ENCODE data around the gene TBCD.

Gene TBCD

GRCh38 chr17:82887255-82888164 lies 135.6 kb downstream of the TBCD start:
- no peak for DNase-seq (ENCODE audit: low read depth, low spot score)

GRCh38 chr17:82888583-82889495 lies 137.0 kb downstream of the TBCD start:
- DNase-seq (ENCODE audit: low read depth, low spot score) = no peak

DNA sequence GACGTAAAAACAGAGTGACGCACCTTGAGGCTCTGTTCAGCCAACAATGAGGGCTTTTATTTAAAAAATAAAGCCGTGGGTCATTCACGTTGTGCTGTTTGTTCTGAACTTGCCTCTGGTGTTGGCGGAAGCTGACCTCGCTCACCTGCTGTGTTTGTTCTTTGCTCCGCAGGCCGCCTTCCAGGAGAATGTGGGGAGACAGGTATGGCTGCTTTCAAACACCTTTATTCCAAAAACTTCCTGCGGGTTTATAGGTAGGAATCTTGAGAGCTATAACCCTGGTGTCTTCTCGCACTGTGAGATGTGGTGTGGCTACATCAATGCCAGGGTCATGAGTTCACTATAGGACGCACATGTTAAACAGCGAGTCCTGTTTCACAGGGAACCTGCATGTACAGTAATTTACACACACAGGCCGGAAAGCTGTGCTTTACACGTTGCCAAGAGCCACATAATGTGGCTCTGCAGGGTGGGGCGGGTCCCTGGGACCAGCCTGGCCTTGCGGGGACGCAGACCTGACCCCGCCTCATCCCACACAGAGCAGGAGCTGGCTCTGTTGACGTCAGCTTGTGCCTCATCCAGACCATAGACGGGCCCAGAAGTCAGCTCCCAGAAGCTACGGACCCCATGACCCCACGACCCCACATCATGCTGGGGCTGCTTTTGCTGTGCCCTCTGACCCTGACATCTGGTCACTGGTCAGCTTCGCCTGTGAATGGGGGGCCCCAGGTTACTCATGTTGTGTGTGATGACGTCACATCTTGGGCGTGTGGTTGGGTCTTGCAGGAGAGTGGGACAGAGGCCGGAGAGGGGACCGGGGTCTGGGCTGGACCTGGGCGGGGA lies 137.9 kb downstream of the TBCD start:
- DNase-seq (ENCODE audit: low read depth, low spot score) = no peak

GRCh38 chr17:82890339-82890730 lies 138.5 kb downstream of the TBCD start:
- DNase-seq (ENCODE audit: low read depth, low spot score) = no peak

DNA sequence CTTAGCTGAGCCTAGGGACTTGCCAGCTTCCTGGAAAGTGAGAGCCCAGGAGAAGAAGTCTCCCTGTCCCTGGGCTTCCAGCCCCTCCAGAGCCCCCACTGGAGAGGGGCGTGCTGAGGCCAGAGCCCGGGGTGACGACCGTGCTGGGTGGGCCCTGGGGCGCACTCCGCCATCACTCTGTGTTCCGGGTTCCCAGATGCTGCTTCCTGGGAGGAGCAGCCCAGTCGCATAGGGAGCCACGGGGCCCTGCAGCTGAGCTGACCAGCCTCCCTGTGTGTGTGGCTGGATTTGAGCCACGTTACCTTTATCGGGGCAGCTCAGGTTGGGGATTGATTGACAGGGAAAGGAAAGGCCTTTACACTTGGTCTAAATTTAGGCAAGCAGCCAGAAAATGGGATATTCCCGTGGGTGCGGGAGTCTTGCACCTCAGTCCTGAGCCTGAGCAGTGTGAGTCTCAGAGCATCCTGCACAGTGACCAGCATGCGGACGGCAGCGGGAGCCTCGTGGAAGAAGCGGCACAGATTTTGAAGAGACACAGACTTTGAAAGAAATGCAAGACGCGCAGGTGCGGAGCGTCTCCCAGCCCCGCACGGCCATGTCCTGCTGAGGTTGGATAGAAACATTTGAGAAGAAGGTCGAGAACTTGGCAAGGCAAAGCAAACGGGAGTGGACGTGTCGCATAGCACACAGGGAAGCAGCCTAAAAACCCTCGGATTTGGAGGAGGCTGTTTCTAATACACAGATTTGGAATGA lies 139.2 kb downstream of the TBCD start:
- no peak for DNase-seq (ENCODE audit: low read depth, low spot score)

DNA sequence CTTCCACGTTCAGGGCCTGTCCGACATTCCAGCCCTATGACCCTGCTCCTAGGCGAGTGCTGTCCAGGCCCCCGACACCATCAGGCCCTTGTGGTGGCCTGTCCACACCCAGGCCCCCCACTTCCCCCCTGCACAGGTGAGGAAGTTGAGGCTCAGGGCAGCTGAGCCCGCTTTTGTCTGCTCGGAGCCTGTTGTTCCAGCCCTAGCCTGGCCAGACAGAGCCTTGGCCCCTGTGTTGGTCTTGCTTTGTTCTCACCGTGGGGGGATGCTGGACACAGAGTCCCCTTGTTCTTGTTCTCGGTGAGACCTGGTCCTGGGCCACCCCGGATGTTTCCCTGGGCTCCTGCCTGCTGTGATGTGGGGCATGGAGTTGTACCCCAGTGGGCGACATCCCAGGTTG lies 140.0 kb downstream of the TBCD start:
- no peak for DNase-seq (ENCODE audit: low read depth, low spot score)

DNA sequence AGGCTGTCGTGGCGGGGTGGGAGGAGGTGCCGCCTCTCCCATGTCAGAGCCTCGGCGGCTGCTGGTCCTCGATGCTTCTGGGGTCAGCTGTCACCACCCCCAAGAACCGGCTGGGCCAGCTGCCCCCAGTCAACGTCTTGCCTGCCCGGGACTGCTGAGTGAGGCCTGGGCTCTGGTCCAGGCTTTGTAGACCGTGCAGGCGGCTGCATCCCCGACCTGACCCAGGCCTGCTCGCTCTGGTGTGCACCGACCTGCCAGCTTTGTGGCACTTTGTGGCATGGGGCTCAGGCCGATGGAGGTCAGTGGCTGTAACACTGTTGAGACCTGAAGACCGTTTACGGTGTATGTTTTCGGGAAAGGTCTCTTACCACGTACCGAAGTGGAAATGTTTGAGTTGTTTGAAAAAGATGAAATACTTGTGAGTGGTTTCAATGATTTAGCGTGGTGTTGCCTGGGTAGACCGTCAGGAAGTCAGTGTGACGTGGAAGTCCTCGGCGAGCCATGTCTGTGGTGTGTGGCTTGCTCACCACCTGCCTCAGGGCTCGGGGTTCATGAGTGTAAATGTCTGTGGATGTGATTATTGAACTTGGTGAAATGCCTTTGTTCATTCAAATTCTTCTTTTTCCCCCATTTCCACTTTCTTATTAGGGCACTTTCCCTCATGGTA lies 141.2 kb downstream of the TBCD start:
- no peak for DNase-seq (ENCODE audit: low read depth, low spot score)

- DNase-seq (ENCODE audit: low read depth, low spot score) = no peak
Observed at GRCh38 chr17:82893779-82894178, 141.9 kb downstream of the TBCD start.

GRCh38 chr17:82894389-82894788 lies 142.5 kb downstream of the TBCD start:
- no peak for DNase-seq (ENCODE audit: low read depth, low spot score)

- DNase-seq (ENCODE audit: low read depth, low spot score) = no peak
Observed at GRCh38 chr17:82895087-82895486, 143.2 kb downstream of the TBCD start.

DNA sequence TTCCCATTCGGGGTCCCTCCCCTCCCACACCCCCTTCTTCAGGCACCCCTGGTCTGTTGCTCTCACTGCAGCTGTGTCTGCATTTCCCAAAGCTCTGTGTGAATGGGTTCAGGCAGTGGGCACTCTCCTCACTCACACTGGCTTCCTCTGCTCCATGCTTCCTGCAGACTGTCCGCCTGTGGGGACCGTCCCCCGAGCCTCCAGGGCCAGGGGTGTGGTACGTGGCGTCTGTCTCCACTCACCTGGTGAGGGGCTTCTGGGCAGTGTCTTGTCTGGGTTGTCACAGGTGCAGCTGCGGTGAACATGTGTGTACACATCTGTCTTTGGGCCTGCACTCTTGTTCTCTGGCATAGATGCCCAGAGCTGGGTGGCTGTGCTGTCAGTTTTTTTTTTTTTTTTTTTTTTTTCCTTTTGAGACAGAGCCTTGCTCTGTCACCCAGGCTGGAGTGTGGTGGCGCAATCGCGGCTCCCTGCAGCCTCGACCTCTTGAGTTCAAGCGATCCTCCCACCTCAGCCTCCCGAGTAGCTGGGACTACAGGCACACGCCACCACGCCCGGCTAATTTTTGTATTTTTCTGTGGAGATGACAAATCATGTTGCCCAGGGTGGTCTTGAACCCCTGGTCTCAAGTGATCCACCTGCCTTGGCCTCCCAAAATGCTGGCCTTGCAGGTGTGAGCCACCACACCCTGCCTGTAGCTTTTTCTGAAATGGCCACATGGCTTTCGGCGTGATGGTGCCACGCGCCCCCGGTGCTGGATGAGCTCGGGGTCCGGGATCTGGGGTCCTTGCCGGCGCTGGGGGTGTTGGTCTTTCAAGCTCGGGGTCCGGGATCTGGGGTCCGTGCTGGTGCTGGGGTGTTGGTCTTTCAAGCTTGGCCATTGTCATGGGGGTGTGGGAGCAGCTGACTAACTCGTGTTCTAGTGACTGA lies 144.5 kb downstream of the TBCD start:
- no peak for DNase-seq (ENCODE audit: low read depth, low spot score)

DNA sequence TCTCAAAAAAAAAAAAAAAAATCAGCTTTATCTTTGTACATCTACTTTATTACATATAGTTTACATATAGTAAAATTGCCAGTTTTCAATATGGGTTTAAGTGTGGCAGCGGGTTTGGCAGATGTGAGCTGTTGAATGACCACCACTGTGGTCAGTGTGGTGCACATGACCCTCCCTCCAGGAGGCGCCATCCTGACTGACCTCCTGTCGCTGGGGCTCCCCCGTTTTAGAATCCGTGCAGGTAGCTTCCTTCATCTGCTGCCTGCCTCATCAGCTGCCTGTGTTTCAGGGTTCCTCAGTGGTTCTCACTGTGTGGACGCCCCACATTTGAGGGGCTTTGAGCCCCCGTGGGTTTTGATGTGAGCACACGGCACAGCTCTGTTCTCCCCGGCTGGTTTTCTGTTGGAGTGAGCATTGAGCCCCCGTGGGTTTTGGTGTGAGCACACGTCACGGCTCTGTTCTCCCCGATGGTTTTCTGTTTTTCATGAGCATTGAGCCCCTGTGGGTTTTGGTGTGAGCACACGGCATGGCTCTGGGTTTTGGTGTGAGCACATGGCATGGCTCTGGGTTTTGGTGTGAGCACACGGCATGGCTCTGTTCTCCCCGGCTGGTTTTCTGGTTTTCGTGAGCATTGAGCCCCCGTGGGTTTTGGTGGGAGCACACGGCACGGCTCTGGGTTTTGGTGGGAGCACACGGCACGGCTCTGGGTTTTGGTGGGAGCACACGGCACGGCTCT lies 145.8 kb downstream of the TBCD start:
- no peak for DNase-seq (ENCODE audit: low read depth, low spot score)

DNA sequence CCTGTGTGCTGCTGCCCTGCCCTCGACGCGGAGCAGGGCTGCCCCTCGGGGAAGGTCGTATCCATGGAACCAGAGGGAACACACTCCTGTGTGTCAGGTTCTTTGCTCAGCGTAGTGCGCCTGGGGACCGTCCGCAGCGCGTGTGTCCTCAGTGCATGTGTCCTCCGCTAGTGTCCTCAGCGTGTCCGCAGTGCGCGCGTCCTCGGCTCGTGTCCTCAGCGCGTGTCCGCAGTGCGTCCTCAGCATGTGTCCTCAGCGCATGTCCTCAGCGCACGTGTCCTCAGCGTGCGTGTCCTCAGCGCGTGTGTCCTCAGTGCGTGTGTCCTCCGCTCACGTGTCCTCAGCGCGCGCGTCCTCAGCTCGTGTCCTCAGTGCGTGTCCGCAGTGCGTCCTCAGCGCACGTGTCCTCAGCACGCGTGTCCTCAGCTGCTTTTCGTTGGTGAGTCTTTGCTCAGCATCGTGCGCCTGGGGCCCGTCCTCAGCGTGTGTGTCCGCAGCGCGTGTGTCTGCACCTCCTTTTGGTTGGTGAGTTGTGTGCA lies 147.2 kb downstream of the TBCD start:
- DNase-seq (ENCODE audit: low read depth, low spot score) = no peak

DNA sequence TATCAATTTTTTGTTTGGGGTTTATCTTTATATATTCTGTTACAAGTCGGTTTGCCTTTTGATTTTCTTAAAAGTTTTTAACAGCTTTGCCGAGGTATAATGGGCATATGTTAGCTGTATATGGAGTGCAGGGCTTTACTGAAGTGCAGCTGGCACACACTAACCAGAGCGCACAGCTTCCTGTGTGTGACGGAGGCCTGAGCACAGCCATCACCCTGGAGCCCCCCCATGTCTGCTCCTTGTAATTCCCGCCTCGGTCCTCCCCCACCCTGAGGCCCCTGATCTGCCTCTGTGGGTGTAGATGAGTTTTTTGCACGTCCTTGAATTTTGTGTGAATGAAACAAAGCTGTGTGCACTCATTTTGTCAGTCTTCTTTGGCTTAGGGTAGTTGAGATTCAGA lies 148.1 kb downstream of the TBCD start:
- DNase-seq (ENCODE audit: low read depth, low spot score) = no peak

DNA sequence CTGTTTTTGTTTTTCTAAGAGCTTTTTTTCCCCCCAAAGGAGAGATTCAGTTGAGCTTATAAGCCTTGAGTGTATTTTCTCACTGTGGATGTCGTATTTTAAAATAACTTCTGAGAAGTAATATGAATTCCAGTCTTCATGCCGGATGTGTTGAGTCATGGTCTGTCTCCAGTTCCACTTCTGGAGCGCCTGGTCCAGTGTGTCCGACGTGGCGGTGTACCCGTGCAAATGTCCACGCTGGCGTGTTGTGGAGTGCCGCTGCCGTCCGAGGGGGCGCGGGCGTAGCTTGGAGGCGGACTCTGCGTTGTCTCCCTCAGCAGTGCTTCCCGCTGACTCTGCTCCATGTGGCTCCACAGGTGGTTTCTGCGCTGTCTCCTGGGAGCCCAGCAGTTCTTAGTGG lies 148.9 kb downstream of the TBCD start:
- DNase-seq (ENCODE audit: low read depth, low spot score) = no peak

GRCh38 chr17:82901356-82901755 lies 149.5 kb downstream of the TBCD start:
- no peak for DNase-seq (ENCODE audit: low read depth, low spot score)

- no peak for DNase-seq (ENCODE audit: low read depth, low spot score)
Observed at GRCh38 chr17:82901856-82902255, 150.0 kb downstream of the TBCD start.

Measured in iPS DF 19.7 (cell line).